GM19025 (cell line): ENCODE measurements around the gene KRTAP1-3.
"Not testable (repeated sequence)": the region's sequence is repeated elsewhere in the genome, so short reads cannot be mapped to it uniquely, and the experiment has no call there.

Source experiments
- ATAC-seq: cut with Tn5 transposase; IDR thresholded peaks from one replicate; pipeline ENCODE4 v1.9.1; 2021; ENCODE audit warnings: mild to moderate bottlenecking, low read depth, moderate library complexity; ENCODE audit not compliant: unreplicated experiment

KRTAP1-3 gene

DNA sequence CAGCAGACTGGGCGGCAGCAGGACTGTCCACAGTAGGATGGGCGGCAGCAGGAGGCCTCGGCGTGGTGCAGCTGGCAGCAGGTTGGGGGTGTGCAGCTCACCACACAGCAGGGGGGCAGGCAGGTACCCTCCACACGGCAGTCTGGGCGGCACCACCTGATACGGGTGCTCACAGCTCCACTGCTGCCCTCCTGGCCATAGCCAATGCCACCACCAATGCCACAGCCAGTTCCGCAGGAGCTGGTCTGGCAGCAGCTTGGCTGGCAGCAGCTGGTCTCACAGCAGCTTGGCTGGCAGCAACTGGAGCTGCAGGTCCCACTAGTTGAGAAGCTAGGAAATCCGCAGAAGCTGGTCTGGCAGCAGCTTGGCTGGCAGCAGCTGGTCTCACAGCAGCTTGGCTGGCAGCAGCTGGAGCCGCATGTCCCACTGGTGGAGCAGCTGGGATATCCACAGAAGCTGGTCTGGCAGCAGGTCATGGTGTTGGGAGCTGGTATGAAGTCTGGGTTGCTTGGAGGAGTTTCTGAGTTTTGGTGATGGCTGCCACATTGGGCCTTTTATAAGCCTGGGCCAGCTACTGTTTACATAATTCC, at the start of gene KRTAP1-3:
KRTAP1-3 (minus strand) TSS at position 529 of the 590 bp plus-strand sequence; CDS start at position 476, 53 bp downstream.
- not testable (repeated sequence) for ATAC-seq

DNA sequence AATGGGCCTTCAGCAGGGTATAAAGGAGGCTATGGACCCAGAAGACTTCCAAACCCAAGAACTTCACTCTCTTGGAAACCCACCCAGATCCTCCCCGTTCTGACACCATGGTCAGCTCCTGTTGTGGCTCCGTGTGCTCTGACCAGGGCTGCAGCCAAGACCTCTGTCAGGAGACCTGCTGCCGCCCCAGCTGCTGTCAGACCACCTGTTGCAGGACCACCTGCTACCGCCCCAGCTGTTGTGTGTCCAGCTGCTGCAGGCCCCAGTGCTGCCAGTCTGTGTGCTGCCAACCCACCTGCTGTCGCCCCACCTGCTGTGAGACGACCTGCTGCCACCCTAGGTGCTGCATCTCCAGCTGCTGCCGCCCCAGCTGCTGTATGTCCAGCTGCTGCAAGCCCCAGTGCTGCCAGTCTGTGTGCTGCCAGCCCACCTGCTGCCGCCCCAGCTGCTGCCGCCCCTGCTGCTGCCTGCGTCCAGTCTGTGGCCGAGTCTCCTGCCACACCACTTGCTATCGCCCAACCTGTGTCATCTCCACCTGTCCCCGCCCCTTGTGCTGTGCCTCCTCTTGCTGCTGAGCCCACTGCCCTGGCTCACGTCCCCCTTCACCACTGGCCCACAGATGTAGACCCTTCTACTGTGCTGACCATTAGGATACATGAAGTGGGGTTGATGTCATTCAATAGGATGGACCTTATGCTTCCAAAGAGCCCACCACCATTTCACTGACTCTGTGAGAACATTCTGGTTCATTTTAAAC, 49.6 kb upstream of the KRTAP1-3 start, which contains the start of gene KRTAP4-7:
KRTAP4-7 (plus strand) TSS at position 51 of the 757 bp plus-strand sequence; CDS start at position 108, 57 bp downstream.
- ATAC-seq: not testable (repeated sequence)

GRCh38 chr17:41083427-41083826, 48.8 kb upstream of the KRTAP1-3 start:
- not testable (repeated sequence) for ATAC-seq

GRCh38 chr17:41082626-41083025, 48.0 kb upstream of the KRTAP1-3 start:
- ATAC-seq: no peak

DNA sequence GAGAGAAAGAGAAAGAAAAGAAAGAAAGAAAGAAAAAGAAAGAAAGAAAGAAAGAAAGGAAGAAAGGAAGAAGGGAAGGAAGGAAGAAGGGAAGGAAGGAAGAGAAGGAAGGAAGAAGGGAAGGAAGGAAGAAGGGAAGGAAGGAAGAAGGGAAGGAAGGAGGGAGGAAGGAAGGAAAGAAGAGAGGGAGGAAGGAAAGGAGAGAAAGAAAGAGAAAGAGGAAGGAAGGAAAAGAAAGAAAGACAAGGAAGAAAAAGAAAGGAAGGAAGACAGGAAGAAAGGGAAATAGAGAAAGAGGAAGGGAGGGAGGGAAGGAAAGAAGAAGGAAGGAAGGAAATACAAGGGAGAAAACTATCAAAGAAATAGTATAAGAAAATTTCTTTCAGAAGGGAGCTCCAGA, 42.1 kb upstream of the KRTAP1-3 start:
- ATAC-seq: no peak

- no peak for ATAC-seq
These were observed 39.0 kb upstream of the KRTAP1-3 start for GRCh38 chr17:41073676-41074075.

GRCh38 chr17:41071606-41072360, 37.1 kb upstream of the KRTAP1-3 start:
- ATAC-seq: no peak

- ATAC-seq: no peak
These were observed 34.4 kb upstream of the KRTAP1-3 start for GRCh38 chr17:41069031-41069430.

DNA sequence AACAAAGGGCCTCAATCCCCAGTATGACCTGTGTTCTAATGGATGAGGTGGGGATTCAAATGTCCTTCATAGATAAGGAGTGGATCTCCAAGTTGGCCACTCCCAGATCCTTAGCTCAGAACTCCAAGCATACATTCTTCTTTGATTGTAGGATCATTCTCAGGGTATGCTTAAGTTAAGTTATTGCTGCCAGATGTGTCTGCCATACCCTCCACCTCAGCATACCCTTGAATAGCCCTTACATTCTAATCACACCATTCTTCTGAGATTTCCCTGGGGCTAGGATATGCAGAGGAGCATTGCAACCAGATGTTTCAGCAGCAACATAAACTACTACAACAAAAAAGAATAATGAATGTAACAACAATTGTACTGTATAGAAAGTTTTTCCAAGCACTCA, 32.6 kb upstream of the KRTAP1-3 start:
- ATAC-seq: no peak

DNA sequence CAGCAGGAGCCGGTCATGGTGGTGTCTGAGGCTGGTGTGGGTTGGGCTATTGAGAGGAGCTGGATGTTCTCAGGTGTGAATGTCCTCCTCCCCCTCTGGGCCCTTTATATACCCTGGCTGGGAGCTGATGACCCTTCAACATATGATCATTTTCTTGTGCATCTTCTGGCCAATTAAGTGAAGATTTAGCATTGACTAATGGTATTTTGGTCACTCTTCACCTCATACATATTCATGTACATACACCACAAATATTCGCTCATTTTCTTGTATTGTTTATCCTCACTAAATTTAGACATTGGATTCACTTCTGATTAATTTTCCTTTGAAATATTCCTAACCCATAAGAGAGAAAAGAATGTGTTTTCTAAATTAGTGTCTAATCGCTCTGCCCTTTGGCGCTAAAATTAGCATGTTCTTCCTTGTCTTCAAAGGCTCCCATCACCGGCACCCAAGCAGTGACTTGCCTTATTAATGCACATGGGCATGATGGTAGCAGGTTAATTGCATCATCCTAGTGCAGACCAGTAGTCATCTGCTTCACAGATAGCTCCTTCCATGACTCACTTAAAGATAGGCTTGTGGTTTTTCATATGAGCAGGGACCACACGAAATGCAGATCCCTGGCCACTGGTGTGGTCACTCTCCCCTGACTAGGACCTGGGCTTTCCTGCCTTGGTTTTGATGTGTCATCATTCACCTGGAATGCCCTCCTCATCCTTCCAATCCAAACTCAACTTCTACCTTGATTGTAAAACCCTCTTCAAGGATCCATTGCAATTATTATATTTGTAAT, 31.4 kb upstream of the KRTAP1-3 start, which contains the start of gene KRTAP2-4:
KRTAP2-4 (minus strand) TSS at position 51 of the 796 bp plus-strand sequence; CDS start at position 17, 34 bp downstream.
- ATAC-seq: no peak

DNA sequence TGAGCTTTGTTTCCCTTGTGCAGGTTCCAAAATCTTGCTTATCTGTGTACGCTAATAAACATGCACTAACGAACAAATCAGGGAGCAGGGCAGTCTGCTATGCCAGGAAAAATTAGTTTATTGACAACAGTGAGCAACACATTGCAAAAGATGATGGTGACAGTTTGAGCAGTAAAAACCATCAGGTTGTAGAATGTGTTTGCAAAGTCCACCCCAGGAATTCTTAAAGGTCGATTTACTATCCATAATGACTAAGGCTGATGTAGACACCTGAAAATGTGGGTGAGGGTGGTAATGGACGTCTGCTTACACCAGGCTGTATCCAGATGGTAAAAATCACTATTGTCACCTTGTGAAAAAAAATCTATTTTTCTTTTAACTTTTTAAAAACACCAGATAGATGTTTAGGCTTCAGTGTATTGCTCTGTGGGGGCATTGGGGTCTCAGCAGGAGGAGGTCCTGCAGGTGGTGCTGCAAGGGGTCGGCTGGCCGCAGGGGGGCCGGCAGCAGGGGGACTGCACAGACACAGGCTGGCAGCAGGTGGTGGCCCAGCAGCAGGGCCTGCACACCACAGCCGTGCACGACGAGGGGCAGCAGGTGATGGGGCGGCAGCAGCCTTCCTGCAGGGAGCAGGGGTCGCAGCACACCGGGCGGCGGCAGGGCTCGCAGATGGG, 30.5 kb upstream of the KRTAP1-3 start:
- not testable (repeated sequence) for ATAC-seq

DNA sequence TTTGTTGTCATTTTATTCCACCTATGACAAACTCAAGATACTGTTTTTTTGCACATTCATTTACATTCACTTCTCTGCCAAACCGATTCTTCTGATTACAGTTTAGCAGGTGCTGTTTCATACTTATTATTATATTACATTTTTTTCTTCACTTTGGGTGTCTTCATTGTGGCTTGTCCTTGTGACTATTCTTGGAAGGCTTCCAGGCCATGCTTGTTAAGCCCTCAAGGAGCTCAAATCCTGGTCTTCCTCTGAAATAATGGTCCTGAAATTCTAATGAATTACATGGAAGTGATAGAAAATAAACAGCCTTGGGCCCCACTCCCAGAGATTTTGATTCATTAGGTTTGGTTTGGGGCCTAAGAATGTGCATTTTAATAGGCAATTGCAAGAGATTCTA, 29.6 kb upstream of the KRTAP1-3 start:
- ATAC-seq: no peak

DNA sequence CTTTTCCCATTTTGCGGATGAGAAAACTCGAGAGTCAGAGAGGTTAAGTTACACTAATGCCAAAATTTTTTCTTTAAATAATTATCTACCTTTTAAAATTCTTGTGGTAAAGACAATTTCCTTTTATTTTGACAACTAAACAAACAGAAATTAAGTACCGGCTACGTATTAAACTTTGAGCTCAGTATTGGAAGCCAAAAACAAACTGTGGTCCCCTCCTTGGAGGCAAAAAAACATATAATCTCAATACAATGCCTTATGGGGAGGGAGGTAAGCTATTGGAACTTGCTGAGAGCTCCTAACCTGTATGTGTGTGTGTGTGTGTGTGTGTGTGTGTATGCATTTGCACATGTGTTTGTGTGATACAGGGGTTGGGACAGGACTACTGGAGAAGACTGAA, 28.8 kb upstream of the KRTAP1-3 start:
- ATAC-seq: no peak

GRCh38 chr17:41061964-41062363, 27.3 kb upstream of the KRTAP1-3 start:
- ATAC-seq: no peak

DNA sequence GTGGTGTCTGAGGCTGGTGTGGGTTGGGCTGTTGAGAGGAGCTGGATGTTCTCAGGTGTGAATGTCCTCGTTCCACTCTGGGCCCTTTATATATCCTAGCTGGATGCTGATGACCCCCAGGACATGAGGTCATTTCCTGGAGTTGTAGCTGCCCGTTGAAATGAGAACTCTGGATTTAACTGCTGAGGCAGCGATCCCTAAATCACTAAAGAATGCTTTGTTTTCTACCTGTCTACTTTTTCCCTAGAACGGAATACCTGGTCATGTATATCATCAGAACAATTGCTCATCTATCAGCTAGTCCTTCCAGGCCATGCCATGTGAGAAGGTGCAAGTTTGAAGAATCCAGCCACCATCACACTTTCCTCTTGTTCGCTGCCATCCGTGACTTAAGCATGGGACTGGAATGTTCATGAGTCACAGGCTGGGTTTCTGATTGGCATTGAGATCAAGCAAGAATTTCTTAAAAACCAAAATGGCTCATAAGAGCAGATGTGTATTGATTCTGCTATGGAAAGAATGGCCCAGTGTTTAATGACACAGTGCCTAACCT, 25.5 kb upstream of the KRTAP1-3 start, which contains the start of gene KRTAP2-3:
KRTAP2-3 (minus strand) TSS at position 63 of the 553 bp plus-strand sequence. CDS start 64 bp downstream, outside the sequence.
- ATAC-seq: no peak

DNA sequence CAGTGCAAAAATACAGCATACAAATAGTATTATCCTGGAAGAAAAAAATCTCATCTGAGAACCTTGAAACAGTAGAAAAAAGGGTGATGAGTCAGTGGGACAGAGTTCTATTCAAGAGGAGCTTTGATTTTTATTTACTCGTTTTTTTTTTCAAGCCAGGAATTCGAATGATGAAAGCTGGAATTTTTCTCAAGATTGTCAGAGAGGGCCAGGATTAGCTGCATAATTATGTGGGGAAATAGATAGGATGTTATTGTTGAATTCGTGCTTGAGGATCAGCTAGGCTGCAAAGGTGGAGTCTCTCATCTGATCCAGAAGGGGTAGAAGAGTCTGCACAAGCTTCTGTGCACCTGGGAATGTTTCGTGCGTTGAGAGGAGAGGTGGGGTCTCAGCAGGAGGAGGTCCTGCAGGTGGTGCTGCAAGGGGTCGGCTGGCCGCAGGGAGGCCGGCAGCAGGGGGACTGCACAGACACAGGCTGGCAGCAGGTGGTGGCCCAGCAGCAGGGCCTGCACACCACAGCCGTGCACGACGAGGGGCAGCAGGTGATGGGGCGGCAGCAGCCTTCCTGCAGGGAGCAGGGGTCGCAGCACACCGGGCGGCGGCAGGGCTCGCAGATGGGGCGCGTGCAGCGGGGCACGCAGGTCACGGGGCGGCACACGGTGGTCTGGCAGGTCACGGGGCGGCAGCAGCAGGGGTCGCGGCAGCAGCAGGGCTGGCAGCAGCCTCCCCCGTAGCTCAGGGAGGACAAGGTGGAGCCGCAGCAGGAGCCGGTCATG, 24.8 kb upstream of the KRTAP1-3 start:
- ATAC-seq: not testable (repeated sequence)

DNA sequence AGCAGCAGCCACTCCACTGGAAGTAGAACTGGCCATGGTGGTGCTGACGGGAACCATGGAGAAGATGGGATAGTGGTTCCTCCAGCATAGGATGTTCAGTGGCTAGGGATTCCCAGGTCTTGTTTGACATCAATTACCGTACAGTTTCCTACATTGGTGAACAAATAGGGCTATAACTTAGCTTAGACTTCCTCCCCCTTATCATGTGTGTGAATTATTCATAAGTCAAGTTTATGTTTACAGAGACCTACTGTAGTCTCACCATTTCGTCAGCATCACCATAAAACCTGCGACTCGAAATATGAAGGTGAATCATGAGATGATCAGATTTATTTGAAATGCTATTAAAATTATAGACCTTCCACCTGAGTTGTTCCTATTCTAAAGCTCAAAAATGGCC, 24.1 kb upstream of the KRTAP1-3 start:
- ATAC-seq: no peak

- no peak for ATAC-seq
These were observed 22.9 kb upstream of the KRTAP1-3 start for GRCh38 chr17:41057547-41057946.
